GM12873 (cell line): ENCODE data around the gene SLC39A13.
A peak's percentile ranks its signal among the peaks of the same experiment; 100 is the strongest.

Experiments
- TF ChIP-seq, protein P1 (sequence below): IDR thresholded peaks from 2 replicates; pipeline ENCODE4 v1.5.1; 2012; ENCODE audit warnings: low read depth, mild to moderate bottlenecking, moderate library complexity, low read length, control low read depth; ENCODE audit not compliant: insufficient read depth; ENCODE audit errors: missing control alignments

Gene SLC39A13

GRCh38 chr11:47451990-47452389 lies 43.6 kb downstream of the SLC39A13 start:
- TF ChIP-seq, protein P1, sequence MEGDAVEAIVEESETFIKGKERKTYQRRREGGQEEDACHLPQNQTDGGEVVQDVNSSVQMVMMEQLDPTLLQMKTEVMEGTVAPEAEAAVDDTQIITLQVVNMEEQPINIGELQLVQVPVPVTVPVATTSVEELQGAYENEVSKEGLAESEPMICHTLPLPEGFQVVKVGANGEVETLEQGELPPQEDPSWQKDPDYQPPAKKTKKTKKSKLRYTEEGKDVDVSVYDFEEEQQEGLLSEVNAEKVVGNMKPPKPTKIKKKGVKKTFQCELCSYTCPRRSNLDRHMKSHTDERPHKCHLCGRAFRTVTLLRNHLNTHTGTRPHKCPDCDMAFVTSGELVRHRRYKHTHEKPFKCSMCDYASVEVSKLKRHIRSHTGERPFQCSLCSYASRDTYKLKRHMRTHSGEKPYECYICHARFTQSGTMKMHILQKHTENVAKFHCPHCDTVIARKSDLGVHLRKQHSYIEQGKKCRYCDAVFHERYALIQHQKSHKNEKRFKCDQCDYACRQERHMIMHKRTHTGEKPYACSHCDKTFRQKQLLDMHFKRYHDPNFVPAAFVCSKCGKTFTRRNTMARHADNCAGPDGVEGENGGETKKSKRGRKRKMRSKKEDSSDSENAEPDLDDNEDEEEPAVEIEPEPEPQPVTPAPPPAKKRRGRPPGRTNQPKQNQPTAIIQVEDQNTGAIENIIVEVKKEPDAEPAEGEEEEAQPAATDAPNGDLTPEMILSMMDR, result no peak

GRCh38 chr11:47453365-47453764 lies 45.0 kb downstream of the SLC39A13 start:
- TF ChIP-seq, protein P1, result no peak

DNA sequence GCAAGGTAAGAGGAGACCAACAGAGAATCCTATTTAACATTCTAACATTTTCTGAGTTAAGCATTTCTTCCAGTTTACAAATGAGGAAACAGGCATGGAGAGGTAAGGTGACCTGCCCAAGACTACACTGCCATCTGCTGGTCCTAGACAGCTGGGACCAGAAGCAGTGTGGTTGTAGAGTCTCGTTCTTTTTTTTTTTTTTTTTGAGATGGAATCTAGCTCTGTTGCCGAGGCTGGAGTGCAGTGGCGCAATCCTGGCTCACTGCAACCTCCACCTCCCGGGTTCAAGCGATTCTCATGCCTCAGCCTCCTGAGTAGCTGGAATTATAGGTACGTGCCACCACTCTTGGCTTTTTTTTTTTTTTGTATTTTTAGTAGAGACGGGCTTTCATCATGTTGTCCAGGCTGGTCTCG lies 45.9 kb downstream of the SLC39A13 start:
- TF ChIP-seq, protein P1, result peak; percentile 89

DNA sequence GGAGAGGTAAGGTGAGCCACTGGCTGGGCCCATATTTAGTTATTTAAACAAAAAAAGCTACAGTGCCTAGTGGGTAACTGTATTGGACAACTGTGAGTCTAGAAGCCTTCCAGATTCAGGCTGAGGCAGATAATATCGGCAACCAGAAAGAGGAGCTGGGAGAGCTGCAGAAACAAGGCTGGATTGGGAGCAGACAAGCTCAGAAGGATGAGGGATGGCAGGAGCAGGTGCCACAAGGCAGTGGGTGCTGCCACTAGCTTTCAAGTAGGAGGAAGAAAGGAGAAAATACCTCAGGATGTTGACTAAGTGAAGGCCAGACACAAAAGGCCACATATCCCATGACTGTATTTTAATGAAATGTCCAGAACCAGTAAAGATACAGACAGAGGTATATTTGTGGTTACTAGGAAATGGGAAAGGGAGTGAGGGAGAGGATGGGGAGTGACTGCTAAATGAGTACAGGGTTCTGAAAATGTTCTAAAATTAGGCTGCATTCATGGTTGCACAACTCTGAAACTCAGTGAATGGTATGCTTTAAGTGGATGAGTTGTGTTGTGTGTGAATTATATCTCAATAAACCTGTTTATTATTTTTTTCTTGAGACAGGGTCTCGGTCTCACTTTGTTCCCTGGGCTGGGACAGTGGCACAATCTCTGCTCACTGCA lies 52.3 kb downstream of the SLC39A13 start:
- TF ChIP-seq, protein P1, result no peak

GRCh38 chr11:47461876-47462275 lies 53.5 kb downstream of the SLC39A13 start:
- TF ChIP-seq, protein P1, result no peak

GRCh38 chr11:47464483-47464882 lies 56.1 kb downstream of the SLC39A13 start:
- TF ChIP-seq, protein P1, result no peak
